HG03442 (cell line): ENCODE measurements around the gene CMTM2.
"Not testable (repeated sequence)": the region's sequence is repeated elsewhere in the genome, so short reads cannot be mapped to it uniquely, and the experiment has no call there.

ENCODE experiments used
- ATAC-seq: cut with Tn5 transposase; IDR thresholded peaks from one replicate; pipeline ENCODE4 v1.9.1; 2021; ENCODE audit warnings: mild to moderate bottlenecking, moderate library complexity; ENCODE audit not compliant: unreplicated experiment

Gene CMTM2

GRCh38 chr16:66627611-66628378, 48.5 kb downstream of the CMTM2 start:
- ATAC-seq = not testable (repeated sequence)

GRCh38 chr16:66629856-66630255, 50.6 kb downstream of the CMTM2 start:
- ATAC-seq = no peak

GRCh38 chr16:66630561-66631260, 51.4 kb downstream of the CMTM2 start:
- ATAC-seq = not testable (repeated sequence)

- ATAC-seq = not testable (repeated sequence)
These were observed 52.3 kb downstream of the CMTM2 start for GRCh38 chr16:66631558-66631957.

- no peak for ATAC-seq
These were observed 55.4 kb downstream of the CMTM2 start for GRCh38 chr16:66634527-66635196.

- no peak for ATAC-seq
These were observed 56.1 kb downstream of the CMTM2 start for GRCh38 chr16:66635406-66635805.

- no peak for ATAC-seq
These were observed 56.9 kb downstream of the CMTM2 start for GRCh38 chr16:66636199-66636598.

- ATAC-seq = no peak
These were observed 58.5 kb downstream of the CMTM2 start for GRCh38 chr16:66637806-66638205.
